Transverse colon (tissue), 4 donors: Measurements from ENCODE around the gene AGXT2.

Source experiments
- CTCF ChIP-seq, 5 experiments: fragments of 200-600 bp in 3 of 5; fragments of 450-650 bp in 2 of 5; sonication (generic) in 3 of 5; IDR thresholded peaks; 1 replicate in 2 of 5; 2 replicates in 3 of 5; pipeline ENCODE4 v1.5.1; 2016 to 2017; ENCODE audit warnings: antibody characterized with exemption in 5 of 5, inconsistent platforms in 3 of 5, mild to moderate bottlenecking in 2 of 5, moderate library complexity in 1 of 5
- EP300 ChIP-seq: sonication (generic); formaldehyde crosslinking; IDR thresholded peaks from one replicate; pipeline ENCODE4 v1.6.1; 2017; ENCODE audit warnings: antibody characterized with exemption, low read depth
- POLR2A ChIP-seq: fragments of 450-650 bp; IDR thresholded peaks from one replicate; pipeline ENCODE4 v1.6.1; 2016; ENCODE audit warnings: antibody characterized with exemption, mild to moderate bottlenecking, moderate library complexity
- POLR2AphosphoS5 ChIP-seq, 3 donors: sonication (generic); formaldehyde crosslinking; IDR thresholded peaks; one replicate each; pipeline ENCODE4 v1.6.1; 2016; ENCODE audit warnings: antibody characterized with exemption in 3 of 3

GRCh38 chr5:34959323-34959722 lies 88.4 kb downstream of the AGXT2 start:
- TF ChIP-seq POLR2AphosphoS5 (IDR thresholded peaks at IDR 0.05) (no peak), CTCF (IDR thresholded peaks at IDR 0.05) (no peak), POLR2A (no peak), EP300 (no peak)
